ENCODE measurements around the gene ADGRV1.

Gene ADGRV1

DNA sequence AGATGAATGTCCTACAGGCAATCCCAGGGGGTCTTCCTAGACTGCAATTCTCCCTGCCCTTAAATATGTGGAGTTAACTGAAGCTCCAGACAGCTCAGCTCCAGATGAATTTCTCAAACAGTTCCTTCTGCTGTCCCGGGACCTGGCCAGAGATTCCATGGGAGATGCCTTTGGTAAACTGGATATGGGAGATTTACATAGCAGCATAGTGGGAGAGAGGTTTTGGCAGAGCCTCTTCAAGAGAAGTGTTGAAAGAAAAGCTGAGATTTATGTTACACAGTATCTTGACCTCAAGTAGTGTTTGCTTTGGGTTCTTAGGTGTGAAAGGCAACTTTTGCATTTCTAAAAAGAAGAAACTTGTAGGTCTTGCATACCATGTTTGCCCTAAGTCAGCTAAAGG lies 459.6 kb downstream of the ADGRV1 start:
- H3K27ac ChIP-seq = no peak overlapping the region
- TF ChIP-seq CTCF (IDR thresholded peaks at IDR 0.05) (no peak), ZFX (IDR thresholded peaks at IDR 0.05; ENCODE audit: borderline replicate concordance) (no peak)

DNA sequence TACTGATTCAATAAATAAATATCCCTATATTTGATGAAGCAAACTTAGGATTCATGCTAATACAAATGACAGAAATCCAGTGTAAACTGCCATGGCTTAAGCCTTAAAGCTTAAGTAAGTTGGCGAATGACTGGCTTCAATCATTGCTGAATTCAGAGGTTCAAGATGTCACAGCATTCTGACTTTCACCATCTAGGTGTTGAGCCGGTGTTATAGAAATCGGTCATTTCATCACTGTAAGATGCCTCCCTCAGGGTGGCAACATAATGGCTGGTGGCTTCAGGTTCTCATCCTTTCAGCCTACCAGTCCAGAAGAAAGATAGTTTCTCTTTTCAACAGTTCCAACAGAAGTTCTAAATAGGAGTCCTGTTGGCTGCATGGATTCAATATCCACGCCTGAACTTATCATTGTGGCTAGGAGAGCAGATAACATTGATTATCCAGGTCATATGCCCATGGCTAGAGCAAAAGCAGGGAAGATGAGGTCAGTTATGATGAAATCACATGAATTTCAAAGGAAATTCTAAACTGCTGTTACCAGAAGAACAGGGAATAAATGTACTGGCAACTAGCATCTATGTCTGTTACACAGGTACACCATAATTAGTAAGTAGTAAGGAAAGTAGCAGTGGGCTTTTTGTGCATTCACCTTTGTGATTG lies 460.2 kb downstream of the ADGRV1 start:
- no peak for TF ChIP-seq CTCF (IDR thresholded peaks at IDR 0.05)
- no peak for TF ChIP-seq ZFX (IDR thresholded peaks at IDR 0.05; ENCODE audit: borderline replicate concordance)
- no peak overlapping the region for H3K27ac ChIP-seq

DNA sequence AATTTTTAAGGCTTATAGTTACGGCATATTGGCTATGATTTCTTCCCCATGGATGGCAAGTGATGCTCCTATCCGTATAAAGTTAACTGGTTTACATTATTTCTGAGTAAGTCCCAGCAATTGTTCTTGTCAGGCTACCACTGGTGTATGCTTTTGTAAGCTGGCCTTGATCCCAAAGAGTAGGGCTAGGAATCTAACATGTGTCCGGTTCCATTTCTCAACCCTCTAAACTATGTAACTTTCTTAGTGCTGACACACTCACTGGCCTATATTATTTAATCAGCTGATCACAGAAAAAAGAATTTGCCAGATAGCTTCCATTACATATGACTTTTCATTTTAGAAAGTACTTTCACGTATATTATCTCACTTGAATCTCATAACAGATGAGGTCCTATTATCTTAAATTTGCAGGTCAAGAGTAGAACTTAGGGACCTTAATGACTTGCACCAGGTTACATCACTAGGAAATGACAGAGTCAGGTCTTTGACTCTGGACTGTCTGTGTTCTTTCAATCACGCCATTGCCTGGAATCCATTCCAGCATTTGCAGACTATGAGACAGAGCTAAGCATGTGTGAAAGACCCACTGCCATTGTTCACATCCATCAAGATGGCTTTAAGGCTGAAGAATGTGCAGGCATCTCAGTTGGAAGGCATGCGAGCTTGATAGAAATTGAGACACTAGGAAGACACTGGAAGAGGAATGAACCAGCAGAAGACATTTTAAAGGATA lies 461.6 kb downstream of the ADGRV1 start:
- no peak overlapping the region for H3K27ac ChIP-seq
- TF ChIP-seq CTCF (IDR thresholded peaks at IDR 0.05) (no peak), ZFX (IDR thresholded peaks at IDR 0.05; ENCODE audit: borderline replicate concordance) (no peak)

- no peak overlapping the region for H3K27ac ChIP-seq
- no peak for TF ChIP-seq ZFX (IDR thresholded peaks at IDR 0.05; ENCODE audit: borderline replicate concordance)
- no peak for TF ChIP-seq CTCF (IDR thresholded peaks at IDR 0.05)
These were observed 463.9 kb downstream of the ADGRV1 start for GRCh38 chr5:91022518-91022917.

GRCh38 chr5:91024206-91024605 lies 465.6 kb downstream of the ADGRV1 start:
- no peak overlapping the region for H3K27ac ChIP-seq
- TF ChIP-seq CTCF (IDR thresholded peaks at IDR 0.05) = no peak
- TF ChIP-seq ZFX (IDR thresholded peaks at IDR 0.05; ENCODE audit: borderline replicate concordance) = no peak

DNA sequence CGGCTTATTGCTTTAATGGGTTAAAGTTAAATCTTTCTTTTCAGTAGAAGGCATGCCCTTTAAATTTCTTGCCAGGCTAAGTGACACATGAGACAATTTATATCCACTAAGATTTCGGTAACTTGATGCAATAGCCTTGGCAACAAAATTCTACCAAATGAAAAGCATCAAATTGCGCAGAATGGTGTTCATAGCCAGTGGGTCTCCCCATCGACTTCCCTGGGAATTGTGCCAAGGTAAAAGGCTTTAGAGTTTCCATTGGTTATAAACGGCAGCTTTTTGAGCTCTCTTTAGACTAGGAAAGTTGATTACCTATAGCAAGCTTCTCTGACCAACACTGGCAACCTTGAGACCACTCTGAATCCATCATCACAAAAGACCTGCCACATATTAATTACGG lies 466.1 kb downstream of the ADGRV1 start:
- TF ChIP-seq ZFX (IDR thresholded peaks at IDR 0.05; ENCODE audit: borderline replicate concordance) (no peak), CTCF (IDR thresholded peaks at IDR 0.05) (no peak)
- H3K27ac ChIP-seq = no peak overlapping the region

DNA sequence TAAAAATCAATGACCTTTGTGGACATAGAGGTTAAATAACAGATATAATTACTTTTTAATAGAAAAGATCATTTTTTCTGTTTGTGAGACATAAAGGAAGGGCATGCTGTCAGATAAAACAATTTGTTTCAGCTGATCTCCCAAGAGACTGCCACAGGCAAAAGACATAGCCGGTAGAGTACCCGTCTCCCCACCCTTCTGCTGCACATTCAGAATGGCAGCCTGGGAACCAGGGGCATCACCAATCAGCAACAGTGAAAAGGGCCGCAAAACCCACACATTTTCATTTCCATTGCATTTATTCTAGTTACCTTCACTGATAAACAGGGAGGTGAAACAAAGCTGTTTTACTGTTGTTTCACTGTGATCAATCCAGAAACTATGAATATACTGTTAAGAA lies 466.9 kb downstream of the ADGRV1 start:
- TF ChIP-seq CTCF (IDR thresholded peaks at IDR 0.05) (no peak), ZFX (IDR thresholded peaks at IDR 0.05; ENCODE audit: borderline replicate concordance) (no peak)
- no peak overlapping the region for H3K27ac ChIP-seq

Measured in 22Rv1 (cell line).